Muscle layer of colon (tissue), 2 donors: Measurements from ENCODE around the gene C6orf132.
"Not testable (repeated sequence)": the region's sequence is repeated elsewhere in the genome, so short reads cannot be mapped to it uniquely, and the experiment has no call there.

ENCODE experiments used
- H3K27ac ChIP-seq: one replicate; pipeline ENCODE4 v1.7.0; 2013; ENCODE audit warnings: low read depth, mild to moderate bottlenecking, low read length, moderate library complexity
- H3K27me3 ChIP-seq, 2 donors: one replicate each; pipeline ENCODE4 v1.7.0; 2013; ENCODE audit warnings: low read length in 2 of 2, mild to moderate bottlenecking in 2 of 2; ENCODE audit not compliant: insufficient read depth in 2 of 2, control insufficient read depth in 1 of 2
- H3K36me3 ChIP-seq: one replicate; pipeline ENCODE4 v1.7.0; 2013; ENCODE audit warnings: mild to moderate bottlenecking, low read length; ENCODE audit not compliant: insufficient read depth
- H3K4me1 ChIP-seq: one replicate; pipeline ENCODE4 v1.7.0; 2013; ENCODE audit warnings: mild to moderate bottlenecking, low read length; ENCODE audit not compliant: insufficient read depth
- H3K4me3 ChIP-seq, 2 donors: one replicate each; pipeline ENCODE4 v1.7.0; 2013; ENCODE audit warnings: low read length in 2 of 2, low read depth in 1 of 2, mild to moderate bottlenecking in 1 of 2, moderate library complexity in 1 of 2
- H3K9ac ChIP-seq: one replicate; pipeline ENCODE4 v1.7.0; 2013; ENCODE audit warnings: low read length
- H3K9me3 ChIP-seq: one replicate; pipeline ENCODE4 v1.7.0; 2013; ENCODE audit warnings: mild to moderate bottlenecking, low read length
- donor health status: abdominal sarcoma.
- donor health status: Adenocarcinoma of cecum.

The C6orf132 gene

DNA sequence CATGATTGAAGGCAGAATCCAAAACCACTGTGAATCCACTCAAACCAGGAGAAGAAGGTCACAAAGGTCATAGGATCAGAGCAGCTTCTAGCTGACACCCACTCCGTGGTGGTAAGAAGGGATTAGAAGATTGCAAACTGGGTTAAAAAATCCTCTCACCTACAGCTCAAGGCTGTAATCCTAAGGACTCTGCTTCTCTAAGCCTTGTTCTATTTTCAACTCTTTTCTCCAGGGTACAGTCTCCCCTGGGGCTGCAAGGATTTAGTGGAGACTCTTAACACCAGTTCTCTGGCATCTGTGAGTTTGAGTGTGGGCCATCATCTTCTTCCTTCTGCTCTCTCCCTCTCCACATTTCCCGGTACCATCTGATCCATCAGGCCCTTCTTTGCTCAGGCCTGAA is 30.7 kb upstream of the C6orf132 start, which contains the start of gene GUCA1A:
TSS of gene GUCA1A (plus strand) at position 264 of the 400 bp plus-strand sequence. CDS start 250 bp downstream, outside the sequence.
- Histone ChIP-seq H3K9me3 (no peaks in the 10 kb centered on the region), H3K4me1 (no peaks in the 10 kb centered on the region), H3K4me3 (no peak within 1 kb of the TSS), H3K27ac (no peak within 1 kb of the TSS), H3K36me3 (no peaks in the 10 kb centered on the region), H3K9ac (no peak within 1 kb of the TSS), H3K27me3 (peaks cover 0 to 4% of the 10 kb centered on the region in 2 donors)

DNA sequence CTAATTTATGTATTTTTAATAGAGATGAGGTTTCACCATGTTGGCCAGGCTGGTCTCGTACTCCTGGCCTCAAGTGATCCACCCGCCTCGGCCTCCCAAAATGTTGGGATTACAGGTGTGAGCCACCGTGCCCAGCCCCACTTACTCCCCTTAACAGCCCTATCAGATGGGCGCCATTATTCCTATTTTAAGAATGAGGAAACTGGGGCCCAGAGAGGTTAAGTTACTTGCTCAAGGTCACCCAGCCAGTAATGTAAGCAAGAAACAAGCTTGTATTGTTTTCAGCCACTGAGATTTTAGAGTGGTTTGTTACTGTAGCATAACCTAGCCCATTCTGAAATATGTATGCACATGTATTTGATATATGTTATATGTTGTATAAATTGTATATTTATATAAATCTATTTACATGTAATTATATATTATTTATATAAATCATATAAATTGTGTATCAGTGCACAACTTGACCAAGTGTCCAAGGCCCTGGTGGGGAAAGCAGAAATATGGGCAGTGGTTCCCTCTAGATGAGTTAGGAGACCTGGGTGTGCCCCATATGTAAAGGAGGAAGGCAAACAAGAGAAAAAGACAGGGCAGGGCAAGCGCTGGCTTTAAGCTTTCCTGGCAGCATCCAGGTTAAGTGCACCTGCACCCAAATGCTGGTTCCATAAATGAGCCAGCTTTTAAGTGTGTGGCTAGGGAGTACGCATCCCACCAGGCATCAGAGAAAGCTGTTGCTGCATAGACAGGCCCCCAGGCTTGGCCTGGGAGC is 29.6 kb upstream of the C6orf132 start:
- Histone ChIP-seq H3K36me3 (no peaks in the 10 kb centered on the region), H3K9ac (no peak overlapping the region), H3K4me3 (no peak overlapping the region), H3K27ac (no peak overlapping the region), H3K4me1 (no peaks in the 10 kb centered on the region), H3K9me3 (no peaks in the 10 kb centered on the region), H3K27me3 (no peaks in the 10 kb centered on the region)

DNA sequence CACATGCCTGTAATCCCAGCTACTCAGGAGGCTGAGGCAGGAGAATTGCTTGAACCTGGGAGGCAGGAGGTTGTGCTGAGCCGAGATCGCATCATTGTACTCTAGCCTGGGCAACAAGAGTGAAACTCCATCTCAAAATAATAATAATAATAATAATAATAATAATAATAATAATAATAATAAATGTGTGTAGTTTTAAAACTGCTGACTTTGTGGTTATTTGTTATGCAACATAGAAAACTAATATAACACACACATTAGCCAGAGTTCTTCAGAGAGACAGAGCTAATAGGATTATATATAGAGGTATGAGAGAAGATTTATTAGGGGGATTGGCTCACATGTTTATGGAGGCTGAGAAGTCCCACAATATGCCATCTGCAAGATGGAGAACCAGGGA is 27.4 kb upstream of the C6orf132 start:
- not testable (repeated sequence) for H3K27ac ChIP-seq, H3K36me3 ChIP-seq, H3K4me1 ChIP-seq, H3K27me3 ChIP-seq, H3K4me3 ChIP-seq, H3K9me3 ChIP-seq, H3K9ac ChIP-seq

DNA sequence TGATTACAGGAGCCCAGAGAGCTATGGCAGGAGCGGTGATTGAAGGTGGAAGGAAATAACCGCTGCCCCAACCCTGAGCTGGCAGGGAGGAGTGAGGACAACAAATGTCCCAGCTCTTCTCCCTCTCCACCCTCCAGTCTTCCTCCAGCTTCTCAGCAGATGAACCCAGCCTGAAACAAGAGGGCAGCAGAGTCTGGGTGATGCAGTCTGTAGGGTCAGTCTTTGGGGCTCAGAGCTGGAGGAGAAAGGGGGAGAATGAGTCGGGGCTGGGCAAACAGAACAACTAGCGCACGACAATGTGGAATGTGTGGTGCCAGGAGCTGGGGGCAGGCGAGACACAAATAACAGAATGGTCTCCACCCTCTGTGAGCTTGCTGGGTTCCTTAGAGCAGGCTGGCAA is 26.2 kb upstream of the C6orf132 start:
- Histone ChIP-seq H3K27me3 (peaks cover 0 to 4% of the 10 kb centered on the region in 2 donors), H3K9ac (no peak overlapping the region)

DNA sequence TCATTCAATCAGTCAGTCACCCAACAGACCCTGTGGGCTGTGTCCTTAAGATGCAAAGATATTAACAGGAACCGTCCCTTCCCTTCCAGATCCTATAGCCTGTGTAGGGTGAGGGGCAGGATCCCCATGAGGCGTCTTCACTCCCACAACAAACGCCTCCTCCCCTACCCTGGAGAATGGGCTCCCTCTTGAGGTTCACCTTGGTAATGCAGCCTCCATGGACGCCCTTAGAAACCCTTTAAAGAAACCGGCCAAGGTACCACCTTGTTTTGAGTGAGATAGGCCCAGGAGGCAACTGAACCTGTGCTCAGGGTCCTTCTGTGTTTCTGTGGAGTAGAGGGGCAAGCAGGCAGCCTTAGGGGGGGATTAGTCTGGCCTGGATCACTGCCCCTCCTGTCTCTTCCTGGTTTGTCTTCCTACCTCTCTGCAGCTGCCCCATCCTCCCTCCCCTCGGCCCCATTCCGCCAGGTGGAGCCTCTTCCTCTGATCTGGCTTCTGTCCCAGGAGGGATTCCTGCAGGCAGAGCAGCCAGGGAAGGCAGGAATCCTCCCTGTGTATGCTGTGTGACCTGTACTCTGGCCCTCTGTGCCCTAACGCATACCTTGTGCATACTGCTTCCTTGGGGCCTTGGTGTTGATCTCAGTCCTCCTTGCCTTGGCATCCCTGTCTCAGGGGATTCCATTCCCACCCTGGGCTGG is 24.2 kb upstream of the C6orf132 start:
- Histone ChIP-seq H3K9ac (no peak overlapping the region), H3K4me1 (no peaks in the 10 kb centered on the region), H3K27ac (no peak overlapping the region), H3K36me3 (no peaks in the 10 kb centered on the region), H3K9me3 (no peaks in the 10 kb centered on the region), H3K4me3 (no peak overlapping the region), H3K27me3 (peaks cover 0 to 4% of the 10 kb centered on the region in 2 donors)

More for the DNA sequence above, 26.2 kb upstream of the C6orf132 start:
- no peaks in the 10 kb centered on the region for H3K4me1 ChIP-seq
- no peak overlapping the region for H3K27ac ChIP-seq
- no peak overlapping the region for H3K4me3 ChIP-seq
- no peaks in the 10 kb centered on the region for H3K36me3 ChIP-seq
- no peaks in the 10 kb centered on the region for H3K9me3 ChIP-seq

DNA sequence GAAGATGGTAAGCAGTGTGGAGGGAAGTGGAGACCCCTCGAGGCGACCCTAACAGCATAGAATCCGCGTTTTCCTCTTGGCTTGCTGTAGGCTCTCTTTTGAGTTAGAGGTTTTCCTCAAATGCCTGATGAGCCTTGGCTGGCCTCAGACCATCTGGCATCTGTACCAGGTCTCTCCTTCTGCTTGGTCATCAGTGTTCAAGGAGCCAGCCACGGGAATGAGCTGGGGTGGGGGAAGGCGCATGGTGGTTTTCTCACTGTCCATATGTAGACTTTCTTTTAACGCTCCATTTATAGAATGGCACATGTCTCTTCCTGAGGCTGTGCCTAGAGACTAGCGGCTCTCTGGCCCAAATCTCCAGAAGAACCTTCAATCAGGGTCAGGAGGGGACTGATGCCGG is 22.6 kb upstream of the C6orf132 start:
- Histone ChIP-seq H3K27me3 (peaks cover 0 to 4% of the 10 kb centered on the region in 2 donors), H3K9me3 (no peaks in the 10 kb centered on the region), H3K36me3 (no peaks in the 10 kb centered on the region), H3K4me1 (no peaks in the 10 kb centered on the region), H3K27ac (no peak overlapping the region), H3K4me3 (no peak overlapping the region), H3K9ac (no peak overlapping the region)

DNA sequence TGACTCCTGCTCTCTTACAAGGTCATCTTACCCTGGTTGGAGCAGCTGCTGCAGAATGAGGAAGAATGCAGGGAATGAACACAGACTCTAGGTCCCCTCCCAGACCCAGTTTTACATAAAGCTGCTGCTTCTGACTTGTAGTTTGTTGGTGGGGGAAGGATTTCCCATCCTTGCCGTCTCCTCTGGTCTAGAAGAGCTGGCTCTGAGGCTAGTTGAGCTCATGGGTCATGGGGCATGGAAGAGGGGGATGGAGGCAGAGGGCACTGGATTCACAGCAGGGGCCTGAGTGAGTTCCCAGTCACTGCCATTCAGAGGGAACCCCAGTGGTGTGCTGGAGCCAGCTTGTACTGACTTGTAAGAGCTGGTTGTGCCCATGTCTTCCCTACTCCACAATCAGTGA is 21.6 kb upstream of the C6orf132 start:
- H3K27me3 ChIP-seq = peaks cover 0 to 4% of the 10 kb centered on the region in 2 donors
- no peak overlapping the region for H3K4me3 ChIP-seq
- no peaks in the 10 kb centered on the region for H3K9me3 ChIP-seq
- no peaks in the 10 kb centered on the region for H3K36me3 ChIP-seq
- no peaks in the 10 kb centered on the region for H3K4me1 ChIP-seq
- no peak overlapping the region for H3K27ac ChIP-seq
- H3K9ac ChIP-seq = no peak overlapping the region

DNA sequence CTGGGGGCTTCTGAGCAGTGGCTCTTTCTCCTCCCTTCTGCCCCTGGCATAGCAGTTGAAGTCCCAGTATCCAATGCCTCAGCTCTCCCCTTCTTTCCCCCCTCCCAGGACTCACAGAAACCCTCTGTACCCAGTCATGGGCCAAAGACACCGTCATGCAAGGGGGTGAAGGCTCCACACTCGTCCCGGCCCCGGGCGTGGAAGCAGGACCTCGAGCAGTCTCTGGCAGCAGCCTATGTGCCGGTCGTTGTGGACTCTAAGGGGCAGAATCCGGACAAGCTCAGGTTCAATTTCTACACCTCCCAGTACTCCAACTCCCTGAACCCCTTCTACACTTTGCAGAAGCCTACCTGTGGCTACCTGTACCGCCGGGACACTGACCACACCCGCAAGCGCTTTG is 20.4 kb upstream of the C6orf132 start:
- Histone ChIP-seq H3K4me1 (no peaks in the 10 kb centered on the region), H3K27me3 (peaks cover 0 to 4% of the 10 kb centered on the region in 2 donors), H3K9ac (no peak overlapping the region), H3K27ac (no peak overlapping the region), H3K9me3 (no peaks in the 10 kb centered on the region), H3K4me3 (no peak overlapping the region), H3K36me3 (no peaks in the 10 kb centered on the region)

DNA sequence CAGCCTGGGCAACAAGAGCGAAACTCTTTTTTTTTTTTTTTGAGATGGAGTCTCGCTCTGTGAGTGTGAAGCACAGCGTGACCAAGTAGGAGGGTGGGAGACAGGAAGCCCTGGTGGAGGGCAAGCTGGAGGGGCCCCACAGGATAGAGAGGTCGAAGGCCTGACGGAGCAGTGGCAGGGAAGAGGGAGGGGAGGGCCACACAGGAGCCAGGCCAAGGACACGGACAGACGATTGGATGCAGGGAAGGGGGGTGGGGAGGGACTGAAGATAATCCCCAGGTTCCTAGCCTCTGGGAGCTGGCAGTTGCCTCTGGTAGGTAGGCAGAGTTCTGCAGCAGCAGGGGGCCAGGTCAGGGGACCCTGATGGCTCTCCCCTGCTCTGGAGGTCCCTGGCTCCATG is 20.0 kb upstream of the C6orf132 start:
- Histone ChIP-seq H3K4me3 (no peak overlapping the region), H3K4me1 (no peaks in the 10 kb centered on the region), H3K27me3 (peaks cover 0 to 4% of the 10 kb centered on the region in 2 donors), H3K36me3 (no peaks in the 10 kb centered on the region), H3K9ac (no peak overlapping the region), H3K9me3 (no peaks in the 10 kb centered on the region), H3K27ac (no peak overlapping the region)

DNA sequence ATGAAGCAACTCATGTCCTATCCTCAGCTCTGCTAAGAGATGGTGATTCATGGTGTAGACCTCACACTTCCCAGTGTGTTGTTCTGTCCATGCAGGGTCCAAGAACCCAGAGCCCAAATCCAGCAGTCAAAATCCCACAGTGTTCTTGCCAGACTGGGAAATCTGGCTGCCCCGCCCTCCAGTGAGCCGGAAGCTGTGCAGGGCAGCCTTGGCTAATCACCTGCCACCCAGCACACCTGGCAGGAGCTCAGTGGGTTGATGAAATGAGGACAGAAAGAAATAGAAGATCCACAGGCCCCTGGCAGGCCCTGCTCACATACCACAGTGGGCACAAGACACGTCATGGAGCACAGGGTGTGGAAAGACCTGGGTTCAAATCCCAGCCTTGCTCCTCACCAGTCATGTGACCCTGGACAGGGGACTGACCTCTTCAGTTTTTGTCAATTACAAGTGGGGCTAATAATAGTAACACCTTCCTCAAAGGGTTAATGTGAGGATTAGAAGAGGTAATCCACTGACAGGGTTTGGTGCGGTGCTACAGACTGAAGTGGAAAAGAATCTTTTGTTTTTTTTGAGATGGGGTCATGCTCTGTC is 17.1 kb upstream of the C6orf132 start:
- H3K9ac ChIP-seq = no peak overlapping the region
- H3K9me3 ChIP-seq = no peaks in the 10 kb centered on the region
- no peaks in the 10 kb centered on the region for H3K27me3 ChIP-seq
- H3K4me3 ChIP-seq = no peak overlapping the region
- H3K4me1 ChIP-seq = no peaks in the 10 kb centered on the region
- H3K36me3 ChIP-seq = no peaks in the 10 kb centered on the region
- H3K27ac ChIP-seq = no peak overlapping the region

DNA sequence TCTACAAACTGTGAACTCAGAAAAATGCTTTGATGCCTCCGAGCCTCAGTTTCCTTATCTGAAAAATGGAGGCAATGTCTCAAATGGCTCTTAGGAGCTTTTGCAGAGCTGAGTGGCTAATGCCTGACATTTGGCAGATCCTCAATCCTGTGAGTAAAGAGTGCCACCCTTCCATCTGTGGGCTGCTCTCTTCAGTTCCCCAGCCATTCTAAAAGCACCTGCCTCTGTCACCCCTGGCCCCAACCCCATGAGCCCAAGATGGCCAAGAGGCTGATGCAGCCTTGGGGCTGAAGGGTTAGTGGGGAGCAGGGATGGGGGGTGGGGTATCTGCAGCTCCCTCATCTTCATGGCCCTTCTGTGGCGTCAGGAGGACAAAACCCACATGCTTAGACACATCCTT is 16.2 kb upstream of the C6orf132 start:
- no peaks in the 10 kb centered on the region for H3K9me3 ChIP-seq
- H3K27ac ChIP-seq = no peak overlapping the region
- H3K9ac ChIP-seq = no peak overlapping the region
- no peaks in the 10 kb centered on the region for H3K4me1 ChIP-seq
- no peaks in the 10 kb centered on the region for H3K27me3 ChIP-seq
- H3K36me3 ChIP-seq = no peaks in the 10 kb centered on the region
- no peak overlapping the region for H3K4me3 ChIP-seq
